GM18517 (cell line): ENCODE results near the gene MYRF.

Experiments
- ATAC-seq: cut with Tn5 transposase; IDR thresholded peaks from one replicate; pipeline ENCODE4 v1.9.1; 2021; ENCODE audit warnings: mild to moderate bottlenecking, moderate library complexity; ENCODE audit not compliant: unreplicated experiment

The MYRF gene

GRCh38 chr11:61738776-61739175 is 13.7 kb upstream of the MYRF start:
- ATAC-seq, result no peak

GRCh38 chr11:61739413-61739812 is 13.0 kb upstream of the MYRF start:
- ATAC-seq, result no peak

- no peak for ATAC-seq
Observed at GRCh38 chr11:61739966-61740365, 12.5 kb upstream of the MYRF start.

GRCh38 chr11:61742391-61742790 is 10.0 kb upstream of the MYRF start:
- ATAC-seq, result no peak

GRCh38 chr11:61743486-61744095 is 8.8 kb upstream of the MYRF start:
- no peak for ATAC-seq

- ATAC-seq, result no peak
Observed at GRCh38 chr11:61744181-61744580, 8.3 kb upstream of the MYRF start.

GRCh38 chr11:61744609-61745156 is 7.8 kb upstream of the MYRF start:
- ATAC-seq, result no peak

- ATAC-seq, result no peak
Observed at GRCh38 chr11:61745781-61746441, 6.5 kb upstream of the MYRF start.

GRCh38 chr11:61746442-61747191 is 5.8 kb upstream of the MYRF start:
- no peak for ATAC-seq

- ATAC-seq, result no peak
Observed at GRCh38 chr11:61747192-61747966, 5.1 kb upstream of the MYRF start.

- no peak for ATAC-seq
Observed at GRCh38 chr11:61747967-61748285, 4.5 kb upstream of the MYRF start.

- no peak for ATAC-seq
Observed at GRCh38 chr11:61749591-61750217, 2.7 kb upstream of the MYRF start.

- no peak for ATAC-seq
Observed at GRCh38 chr11:61750631-61751273, 1.7 kb upstream of the MYRF start.

- no peak for ATAC-seq
Observed at GRCh38 chr11:61751384-61751783, 1.1 kb upstream of the MYRF start.

GRCh38 chr11:61752925-61753521 is 587 bp downstream of the MYRF start:
- no peak for ATAC-seq

GRCh38 chr11:61753672-61754071 is 1.2 kb downstream of the MYRF start:
- no peak for ATAC-seq

- no peak for ATAC-seq
Observed at GRCh38 chr11:61754534-61755482, 2.4 kb downstream of the MYRF start.

GRCh38 chr11:61756147-61756451 is 3.7 kb downstream of the MYRF start:
- no peak for ATAC-seq
